ENCODE data around the gene SLCO2A1.

SLCO2A1 gene

GRCh38 chr3:134075846-134076245 is 46.1 kb upstream of the SLCO2A1 start (continued):
- TF ChIP-seq ZNF70 (CRISPR knock-in tag; IDR thresholded peaks at IDR 0.05) (no peak), PPARA (CRISPR knock-in tag; IDR thresholded peaks at IDR 0.05; ENCODE audit: borderline replicate concordance) (no peak), ISL1 (CRISPR knock-in tag; IDR thresholded peaks at IDR 0.05) (no peak), ZNF565 (CRISPR knock-in tag; conservative IDR thresholded peaks at IDR 0.05; ENCODE audit: low read depth) (no peak)

- no peak for TF ChIP-seq SNAI2 (CRISPR knock-in tag; IDR thresholded peaks at IDR 0.05)
- TF ChIP-seq BACH2 (CRISPR knock-in tag; IDR thresholded peaks at IDR 0.05; ENCODE audit: borderline replicate concordance), result no peak
- TF ChIP-seq ARNTL (CRISPR knock-in tag; IDR thresholded peaks at IDR 0.05; ENCODE audit: borderline replicate concordance, low read depth), result no peak
- TF ChIP-seq ZNF565 (CRISPR knock-in tag; conservative IDR thresholded peaks at IDR 0.05; ENCODE audit: low read depth), result no peak
- TF ChIP-seq CREB5 (CRISPR knock-in tag; IDR thresholded peaks at IDR 0.05; ENCODE audit: low read depth), result no peak
- TF ChIP-seq TOX (CRISPR knock-in tag; IDR thresholded peaks at IDR 0.05; ENCODE audit: borderline replicate concordance), result no peak
- no peak for ATAC-seq
Observed at GRCh38 chr3:134075568-134075825, 45.8 kb upstream of the SLCO2A1 start.

- no peak for ATAC-seq
- TF ChIP-seq ESRRG (CRISPR knock-in tag; IDR thresholded peaks at IDR 0.05), result no peak
- no peak for TF ChIP-seq ZNF70 (CRISPR knock-in tag; IDR thresholded peaks at IDR 0.05)
- no peak for TF ChIP-seq ZC3H10 (CRISPR knock-in tag; IDR thresholded peaks at IDR 0.05)
- no peak for TF ChIP-seq TOX (CRISPR knock-in tag; IDR thresholded peaks at IDR 0.05; ENCODE audit: borderline replicate concordance)
- TF ChIP-seq ZFP30 (CRISPR knock-in tag; IDR thresholded peaks at IDR 0.05), result no peak
- TF ChIP-seq ISL1 (CRISPR knock-in tag; IDR thresholded peaks at IDR 0.05), result no peak
- TF ChIP-seq TSHZ2 (CRISPR knock-in tag; IDR thresholded peaks at IDR 0.05), result no peak
- TF ChIP-seq PATZ1 (CRISPR knock-in tag; IDR thresholded peaks at IDR 0.05; ENCODE audit: borderline replicate concordance), result no peak
- no peak for TF ChIP-seq RARB (CRISPR knock-in tag; IDR thresholded peaks at IDR 0.05)
- no peak for TF ChIP-seq TCF4 (CRISPR knock-in tag; IDR thresholded peaks at IDR 0.05; ENCODE audit: borderline replicate concordance)
- no peak for TF ChIP-seq OSR1 (CRISPR knock-in tag; IDR thresholded peaks at IDR 0.05)
- no peak for TF ChIP-seq SNAI2 (CRISPR knock-in tag; IDR thresholded peaks at IDR 0.05)
- TF ChIP-seq CREB5 (CRISPR knock-in tag; IDR thresholded peaks at IDR 0.05; ENCODE audit: low read depth), result no peak
- TF ChIP-seq POU6F1 (CRISPR knock-in tag; IDR thresholded peaks at IDR 0.05; ENCODE audit: borderline replicate concordance, low read depth), result no peak
- no peak for TF ChIP-seq CSRNP3 (CRISPR knock-in tag; IDR thresholded peaks at IDR 0.05)
- no peak for TF ChIP-seq ZFP3 (CRISPR knock-in tag; IDR thresholded peaks at IDR 0.05)
- no peak for TF ChIP-seq ZNF8 (CRISPR knock-in tag; IDR thresholded peaks at IDR 0.05)
- TF ChIP-seq PPARA (CRISPR knock-in tag; IDR thresholded peaks at IDR 0.05; ENCODE audit: borderline replicate concordance), result no peak
- no peak for TF ChIP-seq GLIS3 (CRISPR knock-in tag; IDR thresholded peaks at IDR 0.05)
Observed at GRCh38 chr3:134074790-134075567, 45.3 kb upstream of the SLCO2A1 start.
